ENCODE data around the gene ATE1.
"Not testable (repeated sequence)": the region's sequence is repeated elsewhere in the genome, so short reads cannot be mapped to it uniquely, and the experiment has no call there.

ATE1 gene

GRCh38 chr10:121929585-121930267, 1.9 kb upstream of the ATE1 start:
- DNase-seq = not testable (repeated sequence)

- DNase-seq = no peak
Measured at GRCh38 chr10:121928528-121928884, 675 bp upstream of the ATE1 start.

GRCh38 chr10:121927318-121927840, 452 bp downstream of the ATE1 start:
- DNase-seq = peak; percentile 59

- DNase-seq = no peak
Measured at GRCh38 chr10:121926671-121927317, 1.0 kb downstream of the ATE1 start.

- no peak for DNase-seq
Measured at GRCh38 chr10:121926157-121926556, 1.7 kb downstream of the ATE1 start.

- no peak for DNase-seq
Measured at GRCh38 chr10:121921238-121921931, 6.4 kb downstream of the ATE1 start.

GRCh38 chr10:121919666-121920065, 8.2 kb downstream of the ATE1 start:
- DNase-seq = no peak

GRCh38 chr10:121918800-121919199, 9.0 kb downstream of the ATE1 start:
- DNase-seq = not testable (repeated sequence)

GRCh38 chr10:121914661-121915060, 13.2 kb downstream of the ATE1 start:
- no peak for DNase-seq

GRCh38 chr10:121911421-121911697, 16.5 kb downstream of the ATE1 start:
- no peak for DNase-seq

GRCh38 chr10:121910673-121911420, 17.0 kb downstream of the ATE1 start:
- DNase-seq = no peak

GRCh38 chr10:121904888-121905287, 22.9 kb downstream of the ATE1 start:
- DNase-seq = no peak

- DNase-seq = peak; percentile 18
Measured at GRCh38 chr10:121900443-121901174, 27.2 kb downstream of the ATE1 start.

- DNase-seq = no peak
Measured at GRCh38 chr10:121899727-121900126, 28.1 kb downstream of the ATE1 start.

GRCh38 chr10:121891103-121891502, 36.7 kb downstream of the ATE1 start:
- no peak for DNase-seq

- no peak for DNase-seq
Measured at GRCh38 chr10:121889212-121889611, 38.6 kb downstream of the ATE1 start.

GRCh38 chr10:121886997-121887622, 40.7 kb downstream of the ATE1 start:
- DNase-seq = no peak

- no peak for DNase-seq
Measured at GRCh38 chr10:121886181-121886580, 41.6 kb downstream of the ATE1 start.

GRCh38 chr10:121880895-121881294, 46.9 kb downstream of the ATE1 start:
- DNase-seq = no peak

- no peak for DNase-seq
Measured at GRCh38 chr10:121879476-121879875, 48.4 kb downstream of the ATE1 start.

- no peak for DNase-seq
Measured at GRCh38 chr10:121873236-121873635, 54.6 kb downstream of the ATE1 start.

GRCh38 chr10:121870413-121870812, 57.4 kb downstream of the ATE1 start:
- no peak for DNase-seq

Data from 8988T (cell line).